Neural progenitor cell (in vitro differentiated cells): ENCODE measurements around the gene CAPZB. TPM values are rescaled to one million over a fixed set of nuclear protein-coding genes. Genes with fewer than 3 reads are reported as not detected.
A peak's percentile ranks its signal among the peaks of the same experiment; 100 is the strongest.

Experiments used
- DNase-seq: peaks from one replicate; pipeline ENCODE4 v3.0.0-alpha.2; 2016; ENCODE audit warnings: low spot score
- H2AFZ ChIP-seq: fragments of 200-600 bp; sonication (generic); replicated peaks from 2 replicates; pipeline ENCODE4 v1.6.1; 2016; ENCODE audit warnings: antibody characterized with exemption
- H3F3A ChIP-seq: fragments of 200-600 bp; sonication (generic); 2 replicates; pipeline ENCODE4 v1.6.1; 2016; ENCODE audit warnings: antibody characterized with exemption, low read depth
- H3K27ac ChIP-seq: fragments of 200-600 bp; sonication (generic); 2 replicates; pipeline ENCODE4 v1.5.1; 2016; ENCODE audit warnings: mild to moderate bottlenecking
- H3K27me3 ChIP-seq: fragments of 200-600 bp; sonication (generic); 2 replicates; pipeline ENCODE4 v1.6.1; 2016; ENCODE audit warnings: mild to moderate bottlenecking, moderate library complexity
- H3K36me3 ChIP-seq: fragments of 200-600 bp; sonication (generic); 2 replicates; pipeline ENCODE4 v1.5.1; 2016
- H3K4me1 ChIP-seq: fragments of 200-600 bp; sonication (generic); 2 replicates; pipeline ENCODE4 v1.6.1; 2016; ENCODE audit warnings: mixed run types
- H3K4me2 ChIP-seq: fragments of 200-600 bp; sonication (generic); 2 replicates; pipeline ENCODE4 v1.6.1; 2016
- H3K4me3 ChIP-seq: fragments of 200-600 bp; sonication (generic); 2 replicates; pipeline ENCODE4 v1.5.1; 2016
- H3K79me2 ChIP-seq: fragments of 200-600 bp; sonication (generic); 2 replicates; pipeline ENCODE4 v1.6.1; 2016; ENCODE audit warnings: low read depth
- H3K9ac ChIP-seq: fragments of 200-600 bp; sonication (generic); 2 replicates; pipeline ENCODE4 v1.6.1; 2016
- H3K9me3 ChIP-seq: fragments of 200-600 bp; sonication (generic); 2 replicates; pipeline ENCODE4 v1.5.1; 2016; ENCODE audit warnings: low read depth
- H4K20me1 ChIP-seq: fragments of 200-600 bp; sonication (generic); 2 replicates; pipeline ENCODE4 v1.6.1; 2016; ENCODE audit warnings: low read depth
- H3K27ac Mint-ChIP-seq: 3 replicates; pipeline ENCODE4 v1.8.0; 2021; ENCODE audit warnings: mixed read lengths
- H3K27me3 Mint-ChIP-seq: 2 replicates; pipeline ENCODE4 v1.8.0; 2022; ENCODE audit warnings: low read depth, mild to moderate bottlenecking, inconsistent platforms, moderate library complexity, mixed read lengths; ENCODE audit not compliant: insufficient read depth
- H3K36me3 Mint-ChIP-seq: 3 replicates; pipeline ENCODE4 v1.8.0; 2021; ENCODE audit warnings: mixed read lengths
- H3K4me1 Mint-ChIP-seq: 3 replicates; pipeline ENCODE4 v1.8.0; 2021; ENCODE audit warnings: mixed read lengths
- H3K4me3 Mint-ChIP-seq: 3 replicates; pipeline ENCODE4 v1.8.0; 2021; ENCODE audit warnings: mild to moderate bottlenecking, moderate library complexity, mixed read lengths
- H3K9me3 Mint-ChIP-seq: 3 replicates; pipeline ENCODE4 v1.8.0; 2020; ENCODE audit warnings: mixed read lengths
- CTCF ChIP-seq: fragments of 200-600 bp; sonication (generic); IDR thresholded peaks from 2 replicates; pipeline ENCODE4 v1.5.1; 2017; ENCODE audit warnings: antibody characterized with exemption, mild to moderate bottlenecking
- EZH2 ChIP-seq: fragments of 200-600 bp; sonication (generic); IDR thresholded peaks from 2 replicates; pipeline ENCODE4 v1.6.1; 2017; ENCODE audit warnings: antibody characterized with exemption, mild to moderate bottlenecking, moderate library complexity
- EZH2phosphoT487 ChIP-seq: fragments of 200-600 bp; sonication (generic); IDR thresholded peaks from 2 replicates; pipeline ENCODE4 v1.6.1; 2017; ENCODE audit warnings: antibody characterized with exemption
- total RNA-seq: library from RNA; depleted of rRNA; stranded (reverse); fragments of >200 nt; gene quantifications from 2 replicates; pipeline ENCODE4 v1.2.3, GENCODE V29; 2015; ENCODE audit warnings: low replicate concordance

CAPZB gene
- 134 and 198 TPM in 2 replicates for total RNA-seq

- Histone ChIP-seq H3K4me1 (peaks cover 29% of the 10 kb centered on the region), H3K79me2 (peaks cover 51% of the 10 kb centered on the region), H3K27ac (peak within 1 kb of the TSS; percentile 85), H3K4me2 (peak within 1 kb of the TSS; percentile 99), H3K9me3 (no peaks in the 10 kb centered on the region), H3K36me3 (no peaks in the 10 kb centered on the region), H3K9ac (peak within 1 kb of the TSS; percentile 74), H3F3A (peaks cover 15% of the 10 kb centered on the region), H4K20me1 (peaks cover 45% of the 10 kb centered on the region), H3K4me3 (peak within 1 kb of the TSS; percentile 90), H2AFZ (peak within 1 kb of the TSS; percentile 26), H3K27me3 (no peaks in the 10 kb centered on the region)
- Mint-ChIP-seq H3K4me1 (peaks cover 45% of the 10 kb centered on the region), H3K9me3 (no peaks in the 10 kb centered on the region), H3K36me3 (peaks cover 7% of the 10 kb centered on the region), H3K4me3 (peak within 1 kb of the TSS; percentile 97), H3K27me3 (peaks cover 6% of the 10 kb centered on the region), H3K27ac (peak within 1 kb of the TSS; percentile 98)
- DNase-seq: peak; percentile 97
- TF ChIP-seq CTCF (no peak), EZH2phosphoT487 (no peak), EZH2 (no peak)
These were observed at the start of gene CAPZB for GRCh38 chr1:19485362-19486187. CAPZB (minus strand) TSS chr1:19485539; CDS start chr1:19485438, 101 bp downstream.

GRCh38 chr1:19534281-19534680 lies 48.9 kb upstream of the CAPZB start:
- no peaks in the 10 kb centered on the region for H3F3A ChIP-seq
- H3K36me3 ChIP-seq: no peaks in the 10 kb centered on the region
- Mint-ChIP-seq H3K9me3 (peaks cover 13% of the 10 kb centered on the region), H3K27me3 (peaks cover 6% of the 10 kb centered on the region), H3K27ac (no peak overlapping the region), H3K4me1 (no peaks in the 10 kb centered on the region), H3K36me3 (no peaks in the 10 kb centered on the region), H3K4me3 (no peak overlapping the region)
- H3K4me3 ChIP-seq: no peak overlapping the region
- no peaks in the 10 kb centered on the region for H3K4me1 ChIP-seq
- H3K4me2 ChIP-seq: no peak overlapping the region
- no peak overlapping the region for H2AFZ ChIP-seq
- H3K27ac ChIP-seq: no peak overlapping the region
- peaks cover 3% of the 10 kb centered on the region for H3K9me3 ChIP-seq
- H3K9ac ChIP-seq: no peak overlapping the region
- DNase-seq: no peak
- no peaks in the 10 kb centered on the region for H3K79me2 ChIP-seq
- no peaks in the 10 kb centered on the region for H4K20me1 ChIP-seq
- TF ChIP-seq EZH2 (no peak), CTCF (no peak), EZH2phosphoT487 (no peak)
- H3K27me3 ChIP-seq: no peaks in the 10 kb centered on the region

GRCh38 chr1:19533626-19534025 lies 48.3 kb upstream of the CAPZB start:
- no peaks in the 10 kb centered on the region for H3K4me1 Mint-ChIP-seq
- H3K4me2 ChIP-seq: no peak overlapping the region
- H3K36me3 ChIP-seq: no peaks in the 10 kb centered on the region
- no peaks in the 10 kb centered on the region for H4K20me1 ChIP-seq
- peaks cover 11% of the 10 kb centered on the region for H3K9me3 Mint-ChIP-seq
- no peaks in the 10 kb centered on the region for H3K79me2 ChIP-seq
- no peak overlapping the region for H3K9ac ChIP-seq
- no peaks in the 10 kb centered on the region for H3K4me1 ChIP-seq
- H3K27ac ChIP-seq: no peak overlapping the region
- H3K27ac Mint-ChIP-seq: no peak overlapping the region
- H3K4me3 ChIP-seq: no peak overlapping the region
- peaks cover 3% of the 10 kb centered on the region for H3K9me3 ChIP-seq
- H3K27me3 Mint-ChIP-seq: peaks cover 6% of the 10 kb centered on the region
- DNase-seq: no peak
- H3K27me3 ChIP-seq: no peaks in the 10 kb centered on the region
- TF ChIP-seq EZH2 (no peak), EZH2phosphoT487 (no peak), CTCF (no peak)
- H3K4me3 Mint-ChIP-seq: no peak overlapping the region
- H2AFZ ChIP-seq: no peak overlapping the region
- no peaks in the 10 kb centered on the region for H3K36me3 Mint-ChIP-seq
- H3F3A ChIP-seq: no peaks in the 10 kb centered on the region
